CD4-positive, alpha-beta T cell treated with Interleukin-15 for 1 hour (primary cell): ENCODE results near the gene FAM83B.
"Not testable (repeated sequence)": the region's sequence is repeated elsewhere in the genome, so short reads cannot be mapped to it uniquely, and the experiment has no call there.

Experiments used
- DNase-seq: peaks from one replicate; pipeline ENCODE4 v3.0.0-alpha.2; 2020

FAM83B gene

GRCh38 chr6:54898767-54899166, 52.2 kb downstream of the FAM83B start:
- DNase-seq = no peak

- DNase-seq = no peak
Measured at GRCh38 chr6:54899442-54899841, 52.9 kb downstream of the FAM83B start.

- no peak for DNase-seq
Measured at GRCh38 chr6:54899986-54900385, 53.4 kb downstream of the FAM83B start.

GRCh38 chr6:54900666-54901065, 54.1 kb downstream of the FAM83B start:
- DNase-seq = no peak

GRCh38 chr6:54903884-54904283, 57.3 kb downstream of the FAM83B start:
- no peak for DNase-seq

- DNase-seq = no peak
Measured at GRCh38 chr6:54907355-54907754, 60.8 kb downstream of the FAM83B start.

- DNase-seq = no peak
Measured at GRCh38 chr6:54909184-54909583, 62.6 kb downstream of the FAM83B start.

- no peak for DNase-seq
Measured at GRCh38 chr6:54910431-54910884, 63.9 kb downstream of the FAM83B start.

- DNase-seq = no peak
Measured at GRCh38 chr6:54910921-54911320, 64.3 kb downstream of the FAM83B start.

- no peak for DNase-seq
Measured at GRCh38 chr6:54913211-54913610, 66.6 kb downstream of the FAM83B start.

- no peak for DNase-seq
Measured at GRCh38 chr6:54916858-54917257, 70.3 kb downstream of the FAM83B start.

GRCh38 chr6:54920628-54921027, 74.1 kb downstream of the FAM83B start:
- no peak for DNase-seq

GRCh38 chr6:54921891-54922290, 75.3 kb downstream of the FAM83B start:
- no peak for DNase-seq

GRCh38 chr6:54929245-54929909, 82.8 kb downstream of the FAM83B start:
- DNase-seq = no peak

- no peak for DNase-seq
Measured at GRCh38 chr6:54932622-54933021, 86.1 kb downstream of the FAM83B start.

GRCh38 chr6:54935739-54936138, 89.2 kb downstream of the FAM83B start:
- DNase-seq = no peak

GRCh38 chr6:54937371-54937770, 90.8 kb downstream of the FAM83B start:
- no peak for DNase-seq

- DNase-seq = no peak
Measured at GRCh38 chr6:54957698-54958097, 111.1 kb downstream of the FAM83B start.

GRCh38 chr6:54958446-54958845, 111.9 kb downstream of the FAM83B start:
- DNase-seq = no peak

GRCh38 chr6:54959820-54960219, 113.2 kb downstream of the FAM83B start:
- DNase-seq = no peak

GRCh38 chr6:54961372-54961771, 114.8 kb downstream of the FAM83B start:
- not testable (repeated sequence) for DNase-seq

GRCh38 chr6:54970337-54970736, 123.8 kb downstream of the FAM83B start:
- DNase-seq = no peak

GRCh38 chr6:54971825-54972224, 125.3 kb downstream of the FAM83B start:
- DNase-seq = no peak

GRCh38 chr6:54979161-54979560, 132.6 kb downstream of the FAM83B start:
- DNase-seq = not testable (repeated sequence)
